Activated gamma-delta T cell treated with Interleukin-2 at 50 U/mL for 16 hours (primary cell): Measurements from ENCODE around the gene NEGR1.

Experiments used
- DNase-seq: peaks from one replicate; pipeline ENCODE4 v3.0.0-alpha.2; 2020

NEGR1 gene

DNA sequence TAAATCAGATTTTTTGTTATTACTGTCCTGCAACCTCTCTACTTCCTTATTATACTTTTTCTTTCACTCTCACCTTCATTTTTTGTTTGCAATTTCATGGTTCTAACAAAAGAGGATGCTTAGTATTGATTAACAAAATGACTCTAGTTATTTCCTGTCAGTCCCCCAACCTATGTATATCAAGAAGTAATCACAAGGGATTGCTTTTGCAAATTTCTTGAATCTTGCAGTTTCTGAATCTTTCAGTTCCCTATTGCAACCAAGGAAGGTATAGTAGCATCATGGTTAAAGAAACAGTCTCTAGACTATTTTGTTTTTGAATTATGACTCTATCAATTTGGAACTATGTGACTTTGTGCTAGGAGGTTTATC, 446.9 kb downstream of the NEGR1 start:
- DNase-seq: no peak

DNA sequence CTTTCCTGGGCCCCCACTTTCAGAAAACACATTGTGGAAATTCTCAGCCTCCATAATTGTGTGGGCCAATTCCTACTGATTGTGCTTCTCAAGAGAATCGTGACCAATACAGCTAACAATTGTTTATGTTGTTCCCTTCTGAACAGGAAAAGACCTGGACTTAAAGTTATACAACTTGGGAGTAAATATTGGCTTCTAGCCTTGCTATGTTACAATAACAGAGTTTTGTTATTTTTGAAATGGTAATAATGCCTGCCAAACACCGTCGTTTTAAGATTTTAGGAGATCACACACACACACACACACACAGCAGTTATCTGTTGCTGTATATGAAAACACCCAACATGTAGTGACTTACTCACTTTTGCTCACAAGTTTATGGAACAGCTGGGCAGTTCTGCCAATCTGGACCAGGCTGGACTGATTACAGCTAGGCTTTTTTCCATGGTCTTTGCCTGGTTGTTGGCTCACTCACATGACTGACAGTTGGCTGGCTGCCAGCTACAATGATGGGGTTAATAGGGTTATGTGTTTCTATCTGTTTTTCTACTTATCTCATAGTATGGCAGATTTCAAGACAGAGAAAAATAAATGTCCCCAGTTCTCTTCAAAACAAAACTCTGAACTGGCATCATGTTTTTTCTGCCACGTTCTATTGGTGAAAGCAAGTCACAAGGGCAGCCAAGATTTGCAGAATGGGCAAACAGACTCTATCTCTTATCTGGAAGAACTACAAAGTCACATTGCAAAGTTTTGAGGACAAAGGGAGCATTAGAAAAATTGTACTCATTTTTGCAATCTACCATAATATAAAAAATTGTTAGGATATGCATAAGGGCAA, 447.5 kb downstream of the NEGR1 start:
- no peak for DNase-seq

DNA sequence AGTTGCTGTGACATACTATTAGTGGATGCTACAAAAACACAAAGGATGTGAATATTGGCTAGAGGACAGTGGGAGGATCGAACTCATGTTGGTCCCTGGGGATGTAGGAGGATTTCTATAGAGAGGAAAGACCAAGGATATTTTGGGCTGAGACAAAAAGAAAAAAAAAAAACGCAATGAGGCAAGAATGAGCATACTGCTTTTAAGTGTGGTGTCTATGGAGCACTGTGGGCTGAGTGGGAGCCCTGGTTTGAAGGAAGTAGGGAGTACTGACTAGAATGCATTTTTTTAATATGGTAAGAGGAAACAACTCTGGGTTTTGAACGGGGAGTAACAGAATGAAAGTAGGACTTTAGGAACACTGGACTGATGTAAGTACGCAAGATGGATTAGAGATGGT, 450.7 kb downstream of the NEGR1 start:
- DNase-seq: no peak

DNA sequence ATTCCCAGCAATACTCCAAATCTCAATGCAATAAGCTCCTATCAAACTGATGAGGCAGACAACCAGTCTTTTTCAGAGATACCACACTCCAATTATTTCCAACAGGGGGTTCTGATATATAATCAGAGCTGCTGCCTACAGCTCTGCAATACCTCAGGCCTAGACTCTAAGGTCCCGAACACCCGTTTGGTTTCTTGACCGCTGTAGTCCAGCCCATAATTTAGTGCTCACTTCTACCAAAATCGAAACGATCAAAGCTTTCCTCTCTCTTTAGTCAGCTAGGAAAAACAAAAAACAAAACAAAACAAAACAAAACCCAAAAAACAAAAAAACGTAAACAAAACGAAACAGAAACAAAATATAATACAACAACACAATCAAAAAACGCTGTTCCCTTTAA, 453.0 kb downstream of the NEGR1 start:
- DNase-seq: no peak

DNA sequence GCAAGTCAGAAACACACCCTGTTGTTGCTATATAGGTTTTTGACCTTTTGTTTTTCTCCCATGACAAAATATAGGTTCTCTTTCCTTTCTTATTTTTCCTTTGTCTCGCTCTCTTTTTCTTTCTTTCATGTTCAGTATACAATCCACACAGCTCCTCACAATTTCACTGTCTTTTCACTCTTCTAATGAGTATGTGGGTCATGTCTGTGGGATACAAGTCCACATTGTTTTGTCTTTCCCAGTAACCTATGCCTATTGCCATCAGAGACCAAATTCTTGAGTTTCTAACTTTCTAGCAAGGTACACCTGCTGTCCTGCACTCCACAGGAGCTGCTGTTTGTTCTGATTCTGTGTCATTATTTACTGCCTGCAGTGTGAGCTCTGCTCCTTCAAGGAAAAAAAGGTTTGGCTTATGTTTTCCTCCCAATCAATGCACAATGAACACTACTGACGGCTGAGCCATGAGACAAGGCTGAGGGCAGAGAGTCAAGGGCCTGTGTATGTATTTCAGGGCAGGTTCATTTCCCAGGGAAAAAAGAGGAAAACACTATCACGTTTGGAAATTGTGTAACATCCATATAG, 453.8 kb downstream of the NEGR1 start:
- DNase-seq: no peak

DNA sequence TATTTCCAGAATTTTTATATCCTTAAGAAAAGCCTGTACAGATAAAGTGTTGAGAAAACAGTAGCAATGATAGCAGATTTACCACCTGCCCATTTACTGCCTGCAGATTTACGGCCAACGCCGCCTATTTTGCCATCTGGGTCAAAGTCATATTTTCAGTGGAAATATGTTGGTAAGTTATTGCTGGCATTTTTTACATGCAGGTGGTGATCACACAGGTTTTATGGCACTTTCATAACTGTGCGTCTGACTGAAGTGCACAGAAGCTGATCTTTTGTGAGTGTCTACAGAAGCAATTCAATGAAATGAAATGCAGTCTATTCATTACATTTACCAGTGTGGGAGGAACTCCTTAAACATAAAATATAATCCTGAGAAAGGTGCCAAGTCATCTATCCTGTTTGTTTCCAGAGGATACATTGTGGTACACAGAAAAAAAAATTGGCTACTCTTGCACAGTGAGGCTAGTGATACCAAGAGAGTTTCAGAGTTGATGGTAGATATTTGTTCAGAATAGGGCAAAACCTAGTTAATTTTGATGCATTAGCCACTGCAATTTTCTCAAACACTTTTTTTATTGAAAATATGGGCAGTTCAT, 458.5 kb downstream of the NEGR1 start:
- no peak for DNase-seq

DNA sequence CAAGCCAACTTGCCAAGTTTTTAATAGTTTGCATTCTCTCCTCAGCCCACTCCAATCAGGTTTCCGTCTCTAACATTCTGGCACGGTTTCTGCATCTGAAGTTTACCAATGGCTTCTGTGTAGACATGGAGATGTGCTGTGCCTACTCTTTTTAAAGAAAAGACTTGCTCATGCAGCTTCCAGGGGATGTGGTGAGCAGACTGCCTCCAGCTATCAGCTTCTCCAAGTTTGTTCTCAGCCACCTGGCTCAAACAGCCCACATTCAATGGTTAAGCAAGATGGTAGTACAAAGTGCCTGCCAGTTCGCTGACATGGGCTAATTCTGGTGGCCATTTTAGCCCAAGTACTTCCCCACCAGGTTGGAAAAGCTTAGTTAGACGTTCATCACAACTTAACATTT, 465.3 kb downstream of the NEGR1 start:
- no peak for DNase-seq

DNA sequence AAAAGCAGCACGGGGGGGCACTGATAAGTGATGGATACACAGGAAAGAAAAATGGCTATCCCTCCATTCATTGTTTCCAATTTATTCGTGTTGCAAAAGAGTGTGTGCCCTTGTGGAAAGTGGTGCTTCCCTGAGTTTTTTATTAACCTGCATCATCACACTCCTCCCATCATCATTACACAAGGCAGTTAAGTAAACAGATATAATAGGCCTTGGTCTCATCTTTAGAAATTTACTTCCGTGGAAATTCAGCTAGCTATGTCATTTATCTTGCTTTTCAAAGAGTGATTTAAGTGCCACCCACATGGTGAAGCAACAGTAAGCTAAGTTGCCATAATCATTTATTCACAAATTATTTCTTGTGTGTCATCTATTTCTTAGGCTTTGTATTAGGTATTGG, 473.3 kb downstream of the NEGR1 start:
- DNase-seq: no peak

DNA sequence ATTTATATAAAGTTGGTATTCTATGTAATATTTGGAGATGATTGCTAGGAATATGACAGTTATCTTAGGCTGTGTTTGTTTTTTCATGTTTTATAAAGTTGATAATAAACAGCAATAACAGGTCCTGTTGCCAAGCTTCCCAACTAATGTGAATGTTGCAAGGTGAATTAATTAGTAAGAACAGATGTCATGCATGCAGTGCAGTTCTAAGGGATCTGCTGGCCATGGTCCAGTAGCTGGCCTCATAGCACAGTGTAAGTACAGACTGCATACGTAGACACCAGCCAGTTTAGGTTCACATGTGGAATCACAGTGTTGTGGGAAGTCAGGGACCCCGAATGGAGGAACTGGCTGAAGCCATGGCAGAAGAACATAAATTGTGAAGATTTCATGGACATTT, 478.2 kb downstream of the NEGR1 start:
- no peak for DNase-seq

DNA sequence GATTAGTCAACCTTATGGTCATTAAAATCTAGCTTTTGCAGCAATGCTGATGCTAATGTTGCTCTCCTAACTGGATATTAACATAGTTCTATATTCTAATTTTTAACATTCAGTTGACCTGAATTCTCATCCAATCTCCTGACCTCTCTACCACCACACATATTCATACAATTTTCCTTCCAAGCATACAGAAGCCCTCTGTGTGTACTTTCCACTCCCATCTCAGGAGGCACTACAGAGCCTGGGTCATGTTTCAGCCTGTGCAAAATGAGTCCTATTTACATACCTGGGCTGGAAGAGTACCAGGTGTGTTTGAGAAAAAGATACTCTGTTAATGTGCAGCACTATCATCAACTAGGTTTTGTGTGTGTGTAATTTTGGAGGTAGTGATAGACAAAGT, 486.3 kb downstream of the NEGR1 start:
- DNase-seq: no peak

DNA sequence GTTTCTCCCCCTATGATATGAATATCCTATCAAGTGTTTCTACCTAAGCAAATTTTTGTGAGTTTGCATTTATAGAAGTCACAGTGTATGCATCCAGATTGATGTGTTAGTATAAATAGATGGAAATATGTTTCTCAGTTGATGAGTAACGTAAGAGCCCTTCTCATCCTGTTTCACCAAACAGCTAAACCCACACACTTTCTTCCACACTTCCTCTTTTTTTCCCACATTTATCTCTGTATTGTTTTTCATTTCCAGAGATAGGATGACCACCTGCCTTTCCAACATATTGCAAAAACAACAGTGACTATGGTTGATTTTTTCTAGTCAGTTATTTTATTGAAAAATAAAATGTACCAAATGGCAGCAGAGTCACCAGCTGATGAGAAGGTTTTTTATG, 490.1 kb downstream of the NEGR1 start:
- no peak for DNase-seq

DNA sequence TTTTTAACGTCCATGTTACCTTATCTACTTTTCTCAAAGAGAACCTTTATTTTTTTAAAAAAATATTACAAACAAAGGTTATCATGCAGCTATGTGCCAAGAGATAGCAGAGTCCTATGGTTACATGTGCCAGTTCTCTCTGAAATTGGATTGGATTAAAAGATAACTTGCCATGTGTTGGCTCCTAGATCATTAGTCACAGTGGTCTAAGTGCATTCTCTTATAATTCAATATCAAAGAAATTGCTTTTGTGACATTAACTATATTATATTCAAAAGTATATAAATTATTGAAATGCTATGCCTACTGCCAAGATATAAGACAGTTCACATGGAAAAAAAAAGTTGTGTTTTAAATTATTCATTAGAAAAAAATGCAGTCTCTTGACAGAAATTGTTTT, 494.2 kb downstream of the NEGR1 start:
- DNase-seq: no peak

DNA sequence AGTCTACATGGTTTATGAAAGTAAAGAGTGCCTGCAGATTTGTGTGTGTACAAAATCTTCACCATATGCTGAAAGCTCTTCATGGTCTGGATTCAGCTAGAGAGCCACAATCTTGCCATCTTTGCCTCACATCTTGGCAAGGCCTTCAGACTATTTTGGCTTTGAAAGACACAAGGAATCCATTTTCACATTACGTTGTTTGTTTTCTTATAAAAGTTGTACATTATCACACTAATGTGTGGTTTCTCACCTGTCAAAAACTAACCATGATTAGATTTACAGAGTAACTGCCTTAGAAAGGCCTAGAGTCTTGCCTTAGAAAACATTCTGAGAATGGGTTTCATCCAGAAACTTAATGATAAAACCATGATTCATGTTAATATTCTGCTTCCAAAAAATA, 494.6 kb downstream of the NEGR1 start:
- DNase-seq: no peak

DNA sequence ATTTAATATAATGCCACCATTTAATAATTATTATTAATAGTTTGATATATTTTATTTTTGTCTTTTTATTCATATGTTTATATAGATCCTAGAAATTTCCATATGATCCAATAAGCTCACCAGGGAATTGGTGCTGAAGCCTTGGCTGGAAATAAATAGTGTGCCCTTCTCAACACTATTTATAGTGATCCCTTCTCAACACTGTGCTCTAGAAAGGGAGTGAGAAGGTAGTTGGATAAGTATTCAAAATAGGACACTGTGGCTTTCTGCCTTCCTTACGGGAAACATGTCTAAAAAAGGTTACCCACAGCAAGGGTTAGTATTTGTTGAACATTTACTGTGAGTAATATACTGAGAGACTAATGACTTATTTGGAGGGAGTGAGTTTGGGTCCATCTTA, 496.1 kb downstream of the NEGR1 start:
- no peak for DNase-seq

DNA sequence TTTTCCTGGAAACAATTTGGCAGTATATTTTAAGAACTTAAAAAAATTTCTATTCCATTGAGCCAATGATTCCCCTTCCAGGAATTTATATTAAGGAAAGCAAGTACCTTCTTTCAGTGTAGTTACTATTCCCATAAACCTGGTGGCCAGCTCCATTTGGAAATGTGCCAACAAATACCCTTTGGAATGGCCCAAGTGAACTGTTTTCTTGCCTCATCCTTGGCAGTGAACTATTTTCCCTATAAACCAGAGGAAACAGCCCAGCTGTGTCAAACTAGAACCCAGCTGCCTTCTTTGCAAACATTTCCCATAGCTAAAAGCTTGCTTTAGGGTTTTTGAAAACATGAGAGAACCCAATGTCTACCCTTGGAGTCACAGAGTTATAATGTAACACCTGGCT, 496.9 kb downstream of the NEGR1 start:
- DNase-seq: no peak

DNA sequence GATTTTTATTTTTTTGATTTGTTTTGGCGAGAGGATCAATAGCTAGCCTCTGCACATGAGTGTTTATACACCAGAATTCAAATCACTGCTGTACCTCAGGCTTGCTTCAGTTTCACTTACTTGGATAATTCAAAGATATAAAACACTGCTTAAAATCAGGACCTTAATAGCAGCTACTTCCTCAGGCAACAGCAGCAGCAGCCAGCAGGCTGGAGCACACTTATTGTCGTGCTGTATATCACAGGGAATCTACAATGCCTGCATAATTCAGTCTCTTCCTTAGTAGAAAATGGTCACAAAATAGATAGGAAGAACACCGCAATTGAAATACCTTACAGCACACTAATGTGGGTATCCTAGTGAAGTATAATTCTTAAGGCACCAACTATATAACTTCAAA, 497.3 kb downstream of the NEGR1 start:
- DNase-seq: no peak

DNA sequence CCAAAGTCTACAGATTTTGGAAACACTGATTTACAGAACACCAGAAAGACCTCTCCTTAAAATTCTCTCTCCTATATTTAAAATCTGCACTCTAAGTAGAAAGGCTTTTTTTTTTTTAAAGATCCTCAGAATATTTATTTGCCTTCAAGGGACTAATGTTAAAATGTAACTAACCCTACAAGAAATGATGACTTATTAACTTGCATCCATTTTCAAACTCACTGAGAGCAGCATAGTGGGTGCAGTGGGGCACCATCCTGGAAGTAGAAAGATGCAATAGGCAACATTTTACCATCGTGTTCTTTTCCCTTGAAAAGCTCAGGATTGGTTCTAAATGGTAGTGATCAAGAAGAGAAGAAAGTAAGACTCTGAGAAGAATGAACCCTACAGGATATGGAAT, 498.1 kb downstream of the NEGR1 start:
- DNase-seq: no peak

DNA sequence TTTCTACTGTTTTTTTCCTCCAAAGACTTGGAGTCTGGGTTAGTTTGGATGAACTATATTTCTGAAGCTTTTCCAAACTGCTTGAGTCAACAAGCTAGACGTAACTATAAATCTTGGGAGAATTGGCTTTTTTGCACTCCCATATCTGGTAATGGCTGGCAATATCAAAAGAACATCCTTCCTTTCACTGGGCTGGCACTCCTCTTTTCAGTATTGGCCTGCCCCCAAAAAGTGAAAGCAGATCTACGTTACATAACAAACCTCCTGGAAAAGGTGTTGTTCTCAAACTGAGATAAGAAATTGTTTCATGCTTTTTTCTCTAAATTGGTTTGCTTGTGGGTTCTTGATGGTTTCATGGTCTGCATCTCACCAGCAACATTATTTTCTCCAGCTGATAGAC, 499.3 kb downstream of the NEGR1 start:
- DNase-seq: no peak

DNA sequence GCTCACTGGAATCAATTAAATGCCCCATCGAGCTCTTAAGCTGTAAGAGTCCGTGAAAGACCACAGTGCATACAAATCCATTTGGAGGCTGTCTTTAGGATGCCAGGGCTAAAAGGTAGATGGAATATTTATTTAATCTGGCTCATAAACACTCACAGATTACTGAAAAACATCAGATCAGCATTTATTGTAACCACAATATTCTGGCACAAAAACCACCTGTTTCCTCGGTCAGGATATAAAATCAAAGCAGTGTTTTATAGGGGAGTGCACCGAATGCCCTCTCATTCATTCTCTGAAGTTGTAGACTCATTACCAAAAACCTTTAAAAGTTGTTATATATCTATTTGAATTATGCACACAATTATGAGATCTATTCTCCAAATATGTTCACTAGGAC, 500.9 kb downstream of the NEGR1 start:
- no peak for DNase-seq

DNA sequence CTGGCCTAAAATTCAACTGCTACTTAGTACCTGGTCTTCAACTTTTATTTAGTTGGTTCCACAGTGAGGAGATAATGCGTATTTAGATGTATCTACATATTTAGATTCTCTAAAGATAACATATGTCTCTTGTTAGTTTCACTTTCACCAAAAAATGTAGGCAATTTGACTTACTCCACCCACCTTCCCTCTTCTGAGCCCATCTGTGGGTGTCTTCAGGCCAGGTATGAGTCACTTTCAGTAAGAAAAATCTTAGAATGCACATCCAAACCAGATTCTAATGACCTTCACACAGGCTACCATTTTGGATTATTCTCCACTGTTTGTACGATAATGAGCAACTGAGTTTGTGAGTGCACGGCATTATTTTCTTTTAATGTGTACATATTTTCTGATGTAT, 501.7 kb downstream of the NEGR1 start:
- DNase-seq: no peak

DNA sequence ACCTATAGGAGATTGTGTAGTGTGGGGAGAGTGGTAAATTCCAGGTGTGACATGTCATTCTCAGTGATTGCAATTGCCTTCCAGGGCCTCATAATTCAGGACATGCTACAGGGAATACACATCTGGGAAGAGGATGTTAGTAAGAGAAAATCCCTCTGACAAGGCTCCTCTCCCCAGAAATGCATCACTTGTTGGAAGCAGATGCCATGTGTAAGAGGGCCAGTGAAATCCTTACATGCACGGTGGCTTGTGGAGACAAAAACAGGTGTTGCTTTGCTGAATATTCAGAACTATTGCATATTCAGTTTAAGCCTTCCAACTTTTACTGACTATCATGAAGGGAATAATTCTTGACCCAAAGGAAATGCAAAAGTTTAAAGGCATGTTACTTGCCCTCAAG, 503.4 kb downstream of the NEGR1 start:
- no peak for DNase-seq

DNA sequence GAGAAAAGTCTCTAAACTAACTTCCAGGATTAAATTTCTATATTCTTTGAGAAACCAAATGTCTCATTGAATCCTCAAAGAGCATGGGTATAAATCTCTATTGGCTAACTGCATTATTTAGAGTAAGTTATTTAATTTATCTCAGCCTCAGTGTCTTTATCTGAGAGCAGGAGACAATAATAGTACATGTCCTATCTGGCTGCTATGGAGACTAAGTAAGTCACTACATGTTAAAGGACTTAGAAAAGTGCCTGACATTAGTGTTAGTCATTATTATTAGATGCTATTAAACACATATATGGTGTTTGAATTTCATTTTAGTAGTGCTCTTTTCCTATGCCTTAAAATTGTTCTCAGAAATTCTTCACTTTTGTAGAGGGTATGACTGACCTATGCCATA, 505.2 kb downstream of the NEGR1 start:
- DNase-seq: no peak

DNA sequence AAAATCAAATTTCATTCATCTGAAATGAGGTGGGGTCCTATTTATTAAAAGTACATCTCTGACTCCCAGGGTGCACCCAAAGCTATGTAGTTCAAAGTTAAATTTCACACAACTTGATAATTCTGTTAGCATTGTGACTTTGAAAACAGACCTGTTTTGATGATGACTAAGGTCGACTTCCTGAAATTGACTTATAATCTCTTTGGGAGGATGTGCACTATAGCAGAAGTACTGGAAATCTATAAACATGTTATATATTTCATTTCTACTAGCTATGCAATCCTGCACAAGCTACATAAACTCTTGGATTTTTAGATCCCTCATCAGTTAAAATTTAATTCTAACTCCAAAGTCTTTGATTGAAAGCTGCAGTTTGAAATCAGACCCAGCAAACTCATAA, 507.6 kb downstream of the NEGR1 start:
- DNase-seq: no peak

DNA sequence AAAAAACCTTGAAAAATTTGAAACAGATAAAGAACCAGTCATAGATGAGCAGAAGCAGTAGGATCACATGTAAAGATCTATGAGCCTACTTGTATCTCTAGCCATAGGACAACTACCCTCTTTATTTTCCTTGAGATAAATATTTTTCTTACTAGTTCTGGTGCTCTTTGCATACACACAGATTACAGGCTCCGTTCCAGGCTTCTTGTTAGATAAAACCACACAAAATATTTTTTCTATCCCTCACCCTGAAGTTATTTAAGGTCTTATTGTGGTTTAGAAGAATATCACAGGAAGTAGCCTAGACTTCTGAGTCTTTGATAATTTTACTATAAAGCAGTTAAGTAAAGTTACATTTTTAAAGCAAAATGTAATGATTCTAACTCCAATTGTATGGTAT, 512.2 kb downstream of the NEGR1 start:
- no peak for DNase-seq

DNA sequence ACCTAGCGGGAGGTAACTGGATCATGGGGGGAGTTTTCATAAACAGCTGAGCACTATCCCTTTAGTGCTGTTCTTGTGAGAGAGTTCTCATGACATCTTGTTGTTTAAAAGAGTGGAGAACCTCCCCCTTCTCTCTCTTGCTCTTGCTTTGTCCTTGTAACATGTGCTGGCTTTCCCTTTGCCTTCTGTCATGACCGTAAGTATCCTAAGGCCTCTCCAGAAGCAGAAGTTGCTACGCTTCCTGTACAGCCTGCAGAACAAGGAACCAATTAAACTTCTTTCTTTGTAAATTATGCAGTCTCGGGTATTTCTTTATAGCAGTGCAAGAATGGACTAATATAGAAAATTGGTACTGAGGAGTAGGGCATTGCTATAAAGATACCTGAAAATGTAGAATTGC, 515.6 kb downstream of the NEGR1 start:
- no peak for DNase-seq
